Liver (tissue), 9 donors: ENCODE measurements around the gene SYNM. TPM values are rescaled to one million over a fixed set of nuclear protein-coding genes. Genes with fewer than 3 reads are reported as not detected.

ENCODE experiments used
- DNase-seq: peaks from one replicate; pipeline ENCODE4 v3.0.0-alpha.2; 2017; ENCODE audit warnings: low spot score
- H3K27ac ChIP-seq, 2 donors: one replicate each; pipeline ENCODE4 v1.7.0; 2013; ENCODE audit warnings: inconsistent platforms in 2 of 2, low read length in 2 of 2, control low read depth in 1 of 2, low read depth in 1 of 2, mild to moderate bottlenecking in 1 of 2
- H3K27me3 ChIP-seq, 4 donors: one replicate each; pipeline versions ENCODE4 v1.6.1 to v1.7.0; 2013; ENCODE audit warnings: low read length in 3 of 4, inconsistent platforms in 1 of 4, mild to moderate bottlenecking in 1 of 4, moderate library complexity in 1 of 4; ENCODE audit not compliant: control insufficient read depth in 4 of 4, insufficient read depth in 4 of 4
- H3K36me3 ChIP-seq, 4 donors: one replicate each; pipeline versions ENCODE4 v1.6.1 to v1.7.0; 2013; ENCODE audit warnings: low read length in 3 of 4, mild to moderate bottlenecking in 3 of 4, low read depth in 1 of 4, moderate library complexity in 1 of 4; ENCODE audit not compliant: control insufficient read depth in 4 of 4, insufficient read depth in 3 of 4
- H3K4me1 ChIP-seq, 4 donors: one replicate each; pipeline versions ENCODE4 v1.6.1 to v1.7.0; 2013; ENCODE audit warnings: low read length in 3 of 4, mild to moderate bottlenecking in 3 of 4, moderate library complexity in 1 of 4; ENCODE audit not compliant: control insufficient read depth in 4 of 4, insufficient read depth in 4 of 4
- H3K4me3 ChIP-seq, 3 donors: one replicate each; pipeline versions ENCODE4 v1.6.1 to v1.7.0; 2013; ENCODE audit warnings: low read length in 3 of 3, control low read depth in 1 of 3, low read depth in 1 of 3, mild to moderate bottlenecking in 1 of 3
- H3K9ac ChIP-seq, 2 donors: one replicate each; pipeline ENCODE4 v1.7.0; 2013; ENCODE audit warnings: low read length in 2 of 2, mild to moderate bottlenecking in 2 of 2, moderate library complexity in 2 of 2, control low read depth in 1 of 2, low read depth in 1 of 2
- H3K9me3 ChIP-seq, 4 donors: one replicate each; pipeline versions ENCODE4 v1.6.1 to v1.7.0; 2013; ENCODE audit warnings: low read length in 3 of 4; ENCODE audit not compliant: control insufficient read depth in 4 of 4
- EGR1 ChIP-seq, 2 donors: IDR thresholded peaks; 2 replicates each; pipeline ENCODE4 v1.6.1; 2016 to 2018; ENCODE audit warnings: antibody characterized with exemption in 2 of 2, low read depth in 2 of 2
- FOXA1 ChIP-seq: IDR thresholded peaks from 2 replicates; pipeline ENCODE4 v1.6.1; 2016; ENCODE audit warnings: antibody characterized with exemption
- FOXA2 ChIP-seq: IDR thresholded peaks from 2 replicates; pipeline ENCODE4 v1.6.1; 2016; ENCODE audit warnings: antibody characterized with exemption
- GABPA ChIP-seq, 2 donors: IDR thresholded peaks in 1 of 2; conservative IDR thresholded peaks in 1 of 2; 2 replicates each; pipeline ENCODE4 v1.6.1; 2016; ENCODE audit warnings: antibody characterized with exemption in 2 of 2, mild to moderate bottlenecking in 1 of 2, moderate library complexity in 1 of 2
- HNF4A ChIP-seq, 2 donors: conservative IDR thresholded peaks; 2 replicates each; pipeline ENCODE4 v1.6.1; 2016; ENCODE audit warnings: antibody characterized with exemption in 2 of 2, mild to moderate bottlenecking in 2 of 2
- HNF4G ChIP-seq: IDR thresholded peaks from 2 replicates; pipeline ENCODE4 v1.6.1; 2016; ENCODE audit warnings: antibody characterized with exemption
- JUND ChIP-seq, 2 donors: IDR thresholded peaks; 2 replicates each; pipeline ENCODE4 v1.6.1; 2016; ENCODE audit warnings: antibody characterized with exemption in 2 of 2
- NR2F2 ChIP-seq: IDR thresholded peaks from 2 replicates; pipeline ENCODE4 v1.6.1; 2016; ENCODE audit warnings: antibody characterized with exemption
- RAD21 ChIP-seq, 2 donors: IDR thresholded peaks; 2 replicates each; pipeline ENCODE4 v1.6.1; 2016; ENCODE audit warnings: antibody characterized with exemption in 2 of 2, mild to moderate bottlenecking in 2 of 2
- RXRA ChIP-seq, 2 donors: IDR thresholded peaks; 2 replicates each; pipeline ENCODE4 v1.6.1; 2017 to 2018; ENCODE audit warnings: antibody characterized with exemption in 2 of 2, mild to moderate bottlenecking in 1 of 2
- SP1 ChIP-seq: IDR thresholded peaks from 2 replicates; pipeline ENCODE4 v1.6.1; 2018; ENCODE audit warnings: antibody characterized with exemption, mild to moderate bottlenecking
- TAF1 ChIP-seq: conservative IDR thresholded peaks from 2 replicates; pipeline ENCODE4 v1.6.1; 2016; ENCODE audit warnings: antibody characterized with exemption, mild to moderate bottlenecking
- YY1 ChIP-seq: IDR thresholded peaks from 2 replicates; pipeline ENCODE4 v1.6.1; 2016; ENCODE audit warnings: antibody characterized with exemption, mild to moderate bottlenecking
- WGBS: extraction: QIAGEN DNeasy Blood & Tissue Kit; methylation state at CpG from one replicate; pipeline ENCODE4 v1.1.7; 2013; 5-methylcytosine and 5-hydroxymethylcytosine counted together
- polyA plus RNA-seq, 2 donors: library from polyadenylated mRNA; stranded (reverse) in 1 of 2; unstranded in 1 of 2; fragments of 200-250 nt in 1 of 2; fragments of >200 nt in 1 of 2; fragmentation: Nextera tagmentation in 1 of 2; extraction: Ambion mirVana in 1 of 2; gene quantifications; one replicate each; pipeline versions ENCODE4 v1.2.1 to v1.2.3, GENCODE V29; 2013 to 2015
- total RNA-seq, 2 donors: library from RNA; depleted of rRNA; stranded (reverse); fragments of >200 nt; gene quantifications; one replicate each; pipeline ENCODE4 v1.2.3, GENCODE V29; 2014
- TF ChIP-seq, protein P1 (sequence below): IDR thresholded peaks from 2 replicates; pipeline ENCODE4 v1.6.1; 2016; ENCODE audit warnings: antibody characterized with exemption
- TF ChIP-seq, protein P2 (sequence below): fragments of 150-350 bp; IDR thresholded peaks from 2 replicates; pipeline ENCODE4 v1.5.1; 2017; ENCODE audit warnings: improper control_type of control experiment, low read depth, low read length; ENCODE audit not compliant: missing input control
- TF ChIP-seq, protein P3 (sequence below): IDR thresholded peaks from 2 replicates; pipeline ENCODE4 v1.6.1; 2016; ENCODE audit warnings: antibody characterized with exemption
- TF ChIP-seq, protein P4 (sequence below): IDR thresholded peaks from 2 replicates; pipeline ENCODE4 v1.6.1; 2016; ENCODE audit warnings: antibody characterized with exemption
- TF ChIP-seq, protein P5 (sequence below): IDR thresholded peaks from 2 replicates; pipeline ENCODE4 v1.6.1; 2016; ENCODE audit warnings: antibody characterized with exemption, mild to moderate bottlenecking
- donor health status: healthy.
- donor health status: healthy.
- donor health status: healthy.
- donor health status: healthy.
- donor health status: healthy.

SYNM gene
- total and polyA plus RNA-seq, 4 donors: 0.39 to 6.4 (median 1.2) TPM

DNA sequence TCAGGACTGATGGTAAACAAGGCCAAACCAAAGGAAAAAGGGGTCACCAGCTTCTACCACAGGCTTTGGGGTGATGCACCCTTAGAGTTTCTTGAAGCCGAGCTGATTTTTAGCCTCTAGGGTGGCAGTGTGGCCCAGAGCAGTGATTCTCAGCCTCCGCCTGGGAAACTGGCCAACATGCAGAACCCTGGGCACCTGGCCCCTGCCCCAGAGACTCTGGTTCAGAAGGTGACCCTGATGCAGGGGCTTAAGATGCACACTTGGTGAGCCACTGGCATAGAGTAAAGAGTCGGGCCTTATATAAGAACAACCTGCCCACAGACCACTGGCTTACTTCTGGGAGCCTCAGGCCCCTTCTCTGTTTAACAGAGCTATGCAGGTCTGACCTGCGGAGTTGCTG lies 44.5 kb downstream of the SYNM start:
- Histone ChIP-seq H3K4me3 (no peak overlapping the region), H3K9me3 (no peaks in the 10 kb centered on the region), H3K36me3 (peaks cover 0 to 3% (median 0%) of the 10 kb centered on the region in 4 donors), H3K27ac (no peak overlapping the region), H3K4me1 (peaks cover 0 to 17% (median 9%) of the 10 kb centered on the region in 4 donors), H3K9ac (no peak overlapping the region), H3K27me3 (no peaks in the 10 kb centered on the region)
- 97% methylated on average over 4 of the region's 4 CpGs for WGBS
- no peak for DNase-seq
- TF ChIP-seq JUND (IDR thresholded peaks at IDR 0.05) (no peak), FOXA1 (no peak), HNF4A (conservative IDR thresholded peaks at IDR 0.05) (no peak), NR2F2 (no peak), EGR1 (IDR thresholded peaks at IDR 0.05; ENCODE audit: low read depth in 2 of 2) (no peak), FOXA2 (no peak), SP1 (no peak), RXRA (IDR thresholded peaks at IDR 0.05) (no peak), RAD21 (IDR thresholded peaks at IDR 0.05) (no peak), HNF4G (no peak), TAF1 (no peak), YY1 (no peak), GABPA (IDR thresholded peaks at IDR 0.05 in 1 of 2, conservative IDR thresholded peaks at IDR 0.05 in 1 of 2) (no peak)
- TF ChIP-seq, protein P1, sequence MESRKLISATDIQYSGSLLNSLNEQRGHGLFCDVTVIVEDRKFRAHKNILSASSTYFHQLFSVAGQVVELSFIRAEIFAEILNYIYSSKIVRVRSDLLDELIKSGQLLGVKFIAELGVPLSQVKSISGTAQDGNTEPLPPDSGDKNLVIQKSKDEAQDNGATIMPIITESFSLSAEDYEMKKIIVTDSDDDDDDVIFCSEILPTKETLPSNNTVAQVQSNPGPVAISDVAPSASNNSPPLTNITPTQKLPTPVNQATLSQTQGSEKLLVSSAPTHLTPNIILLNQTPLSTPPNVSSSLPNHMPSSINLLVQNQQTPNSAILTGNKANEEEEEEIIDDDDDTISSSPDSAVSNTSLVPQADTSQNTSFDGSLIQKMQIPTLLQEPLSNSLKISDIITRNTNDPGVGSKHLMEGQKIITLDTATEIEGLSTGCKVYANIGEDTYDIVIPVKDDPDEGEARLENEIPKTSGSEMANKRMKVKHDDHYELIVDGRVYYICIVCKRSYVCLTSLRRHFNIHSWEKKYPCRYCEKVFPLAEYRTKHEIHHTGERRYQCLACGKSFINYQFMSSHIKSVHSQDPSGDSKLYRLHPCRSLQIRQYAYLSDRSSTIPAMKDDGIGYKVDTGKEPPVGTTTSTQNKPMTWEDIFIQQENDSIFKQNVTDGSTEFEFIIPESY: no peak
- TF ChIP-seq, protein P2, sequence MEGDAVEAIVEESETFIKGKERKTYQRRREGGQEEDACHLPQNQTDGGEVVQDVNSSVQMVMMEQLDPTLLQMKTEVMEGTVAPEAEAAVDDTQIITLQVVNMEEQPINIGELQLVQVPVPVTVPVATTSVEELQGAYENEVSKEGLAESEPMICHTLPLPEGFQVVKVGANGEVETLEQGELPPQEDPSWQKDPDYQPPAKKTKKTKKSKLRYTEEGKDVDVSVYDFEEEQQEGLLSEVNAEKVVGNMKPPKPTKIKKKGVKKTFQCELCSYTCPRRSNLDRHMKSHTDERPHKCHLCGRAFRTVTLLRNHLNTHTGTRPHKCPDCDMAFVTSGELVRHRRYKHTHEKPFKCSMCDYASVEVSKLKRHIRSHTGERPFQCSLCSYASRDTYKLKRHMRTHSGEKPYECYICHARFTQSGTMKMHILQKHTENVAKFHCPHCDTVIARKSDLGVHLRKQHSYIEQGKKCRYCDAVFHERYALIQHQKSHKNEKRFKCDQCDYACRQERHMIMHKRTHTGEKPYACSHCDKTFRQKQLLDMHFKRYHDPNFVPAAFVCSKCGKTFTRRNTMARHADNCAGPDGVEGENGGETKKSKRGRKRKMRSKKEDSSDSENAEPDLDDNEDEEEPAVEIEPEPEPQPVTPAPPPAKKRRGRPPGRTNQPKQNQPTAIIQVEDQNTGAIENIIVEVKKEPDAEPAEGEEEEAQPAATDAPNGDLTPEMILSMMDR: no peak
- TF ChIP-seq, protein P3, sequence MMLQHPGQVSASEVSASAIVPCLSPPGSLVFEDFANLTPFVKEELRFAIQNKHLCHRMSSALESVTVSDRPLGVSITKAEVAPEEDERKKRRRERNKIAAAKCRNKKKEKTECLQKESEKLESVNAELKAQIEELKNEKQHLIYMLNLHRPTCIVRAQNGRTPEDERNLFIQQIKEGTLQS: no peak
- TF ChIP-seq, protein P4, sequence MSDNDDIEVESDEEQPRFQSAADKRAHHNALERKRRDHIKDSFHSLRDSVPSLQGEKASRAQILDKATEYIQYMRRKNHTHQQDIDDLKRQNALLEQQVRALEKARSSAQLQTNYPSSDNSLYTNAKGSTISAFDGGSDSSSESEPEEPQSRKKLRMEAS: no peak
- TF ChIP-seq, protein P5, sequence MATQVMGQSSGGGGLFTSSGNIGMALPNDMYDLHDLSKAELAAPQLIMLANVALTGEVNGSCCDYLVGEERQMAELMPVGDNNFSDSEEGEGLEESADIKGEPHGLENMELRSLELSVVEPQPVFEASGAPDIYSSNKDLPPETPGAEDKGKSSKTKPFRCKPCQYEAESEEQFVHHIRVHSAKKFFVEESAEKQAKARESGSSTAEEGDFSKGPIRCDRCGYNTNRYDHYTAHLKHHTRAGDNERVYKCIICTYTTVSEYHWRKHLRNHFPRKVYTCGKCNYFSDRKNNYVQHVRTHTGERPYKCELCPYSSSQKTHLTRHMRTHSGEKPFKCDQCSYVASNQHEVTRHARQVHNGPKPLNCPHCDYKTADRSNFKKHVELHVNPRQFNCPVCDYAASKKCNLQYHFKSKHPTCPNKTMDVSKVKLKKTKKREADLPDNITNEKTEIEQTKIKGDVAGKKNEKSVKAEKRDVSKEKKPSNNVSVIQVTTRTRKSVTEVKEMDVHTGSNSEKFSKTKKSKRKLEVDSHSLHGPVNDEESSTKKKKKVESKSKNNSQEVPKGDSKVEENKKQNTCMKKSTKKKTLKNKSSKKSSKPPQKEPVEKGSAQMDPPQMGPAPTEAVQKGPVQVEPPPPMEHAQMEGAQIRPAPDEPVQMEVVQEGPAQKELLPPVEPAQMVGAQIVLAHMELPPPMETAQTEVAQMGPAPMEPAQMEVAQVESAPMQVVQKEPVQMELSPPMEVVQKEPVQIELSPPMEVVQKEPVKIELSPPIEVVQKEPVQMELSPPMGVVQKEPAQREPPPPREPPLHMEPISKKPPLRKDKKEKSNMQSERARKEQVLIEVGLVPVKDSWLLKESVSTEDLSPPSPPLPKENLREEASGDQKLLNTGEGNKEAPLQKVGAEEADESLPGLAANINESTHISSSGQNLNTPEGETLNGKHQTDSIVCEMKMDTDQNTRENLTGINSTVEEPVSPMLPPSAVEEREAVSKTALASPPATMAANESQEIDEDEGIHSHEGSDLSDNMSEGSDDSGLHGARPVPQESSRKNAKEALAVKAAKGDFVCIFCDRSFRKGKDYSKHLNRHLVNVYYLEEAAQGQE: no peak
